Middle frontal gyrus (tissue), 1 donor: ENCODE data around the gene CA7.

ENCODE experiments used
- DNase-seq: peaks from one replicate; pipeline ENCODE4 v3.0.0-alpha.2; 2015; ENCODE audit warnings: low spot score; ENCODE audit errors: extremely low spot score

The CA7 gene

GRCh38 chr16:66844342-66845079 is at the start of gene CA7:
CA7 (plus strand) TSS chr16:66844414; CDS start chr16:66844488, 74 bp downstream.
- no peak for DNase-seq

DNA sequence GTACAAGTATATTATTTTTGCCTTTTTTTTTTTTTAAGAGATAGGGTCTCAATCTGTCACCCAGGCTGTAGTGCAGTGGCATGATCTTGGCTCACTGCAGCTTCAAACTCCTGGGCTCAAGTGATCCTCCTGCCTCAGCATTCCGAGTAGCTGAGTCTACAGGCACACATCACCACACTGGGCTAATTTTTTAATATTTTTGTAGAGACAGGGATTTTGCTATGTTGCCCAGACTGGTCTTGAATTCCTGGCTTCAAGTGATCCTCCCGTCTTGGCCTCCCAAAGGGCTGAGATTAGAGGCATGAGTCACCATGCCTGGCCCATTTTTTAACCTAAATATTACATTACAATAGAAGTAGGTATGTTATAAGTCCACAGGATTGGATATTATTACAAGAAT is 46.1 kb upstream of the CA7 start:
- no peak for DNase-seq

DNA sequence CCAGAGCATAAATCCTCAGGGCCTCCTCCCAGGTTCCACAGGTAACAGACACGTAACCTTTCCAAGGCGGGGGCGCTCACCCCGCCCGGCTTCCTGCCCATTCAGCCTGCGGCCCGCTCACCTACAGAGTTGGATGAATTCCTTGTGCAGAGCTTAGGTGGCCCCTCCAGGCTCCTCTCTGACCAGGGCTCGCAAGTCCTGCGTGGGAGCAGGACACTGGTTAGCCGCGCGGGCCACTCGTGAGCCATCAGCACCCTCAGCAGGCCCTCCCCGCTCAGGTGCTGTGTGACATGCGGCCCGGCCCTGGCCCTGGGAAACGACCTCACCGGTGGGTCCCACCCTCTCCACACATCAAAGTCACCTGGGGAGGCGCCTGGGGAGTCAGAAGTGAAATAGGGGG is 43.4 kb upstream of the CA7 start:
- no peak for DNase-seq

GRCh38 chr16:66801320-66802105 is 42.7 kb upstream of the CA7 start, which contains the start of gene TERB1:
TERB1 (minus strand) TSS chr16:66801584; CDS start chr16:66796798, 4,786 bp downstream.
- DNase-seq, result no peak

- no peak for DNase-seq
Observed at GRCh38 chr16:66802159-66802558, 42.1 kb upstream of the CA7 start.

DNA sequence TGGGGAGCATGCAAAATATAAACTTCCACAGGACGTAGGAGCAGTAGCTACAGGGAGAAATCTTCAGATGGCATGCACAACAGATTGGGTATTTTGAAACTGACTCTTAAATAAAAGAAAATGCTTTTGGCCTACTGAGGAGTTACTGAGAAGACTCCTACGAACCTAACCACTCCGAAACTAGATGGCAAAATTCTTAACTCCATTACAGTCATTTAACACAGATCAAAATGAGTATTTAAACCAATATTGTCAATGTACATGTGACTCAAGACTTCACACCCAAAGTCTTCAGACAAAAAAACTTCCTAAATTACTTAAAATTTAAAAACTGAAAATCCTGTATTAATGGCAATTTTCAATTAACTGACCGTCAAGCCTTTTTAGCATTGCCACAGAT is 34.4 kb upstream of the CA7 start:
- DNase-seq, result no peak

DNA sequence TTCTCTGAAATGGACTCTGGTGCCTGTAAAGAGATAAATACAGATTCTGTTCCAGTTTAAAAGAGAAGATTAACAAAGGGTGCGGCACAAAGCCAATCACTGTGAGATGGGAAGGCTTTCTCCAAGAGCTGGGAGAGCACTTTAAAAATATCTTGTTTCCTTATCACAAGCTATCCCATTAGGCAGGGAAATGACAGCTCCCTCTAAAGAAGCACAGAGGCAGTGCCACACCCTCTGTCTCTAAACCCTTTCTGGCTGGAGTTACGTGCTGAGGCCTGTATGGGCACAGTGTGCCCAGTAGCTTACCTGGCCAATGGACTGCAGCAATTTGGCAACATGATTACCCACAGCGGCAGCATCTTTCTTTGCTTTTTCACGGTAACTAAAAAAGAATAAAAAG is 33.8 kb upstream of the CA7 start:
- no peak for DNase-seq

- no peak for DNase-seq
Observed at GRCh38 chr16:66811043-66811442, 33.2 kb upstream of the CA7 start.

- no peak for DNase-seq
Observed at GRCh38 chr16:66814734-66815133, 29.5 kb upstream of the CA7 start.

- DNase-seq, result no peak
Observed at GRCh38 chr16:66824006-66824405, 20.2 kb upstream of the CA7 start.

- DNase-seq, result peak; percentile 86
Observed at GRCh38 chr16:66830422-66831404, 13.5 kb upstream of the CA7 start, which contains the start of gene NAE1. NAE1 (minus strand) TSS chr16:66830976; CDS start chr16:66830899, 77 bp downstream.

- no peak for DNase-seq
Observed at GRCh38 chr16:66832190-66832589, 12.0 kb upstream of the CA7 start.

DNA sequence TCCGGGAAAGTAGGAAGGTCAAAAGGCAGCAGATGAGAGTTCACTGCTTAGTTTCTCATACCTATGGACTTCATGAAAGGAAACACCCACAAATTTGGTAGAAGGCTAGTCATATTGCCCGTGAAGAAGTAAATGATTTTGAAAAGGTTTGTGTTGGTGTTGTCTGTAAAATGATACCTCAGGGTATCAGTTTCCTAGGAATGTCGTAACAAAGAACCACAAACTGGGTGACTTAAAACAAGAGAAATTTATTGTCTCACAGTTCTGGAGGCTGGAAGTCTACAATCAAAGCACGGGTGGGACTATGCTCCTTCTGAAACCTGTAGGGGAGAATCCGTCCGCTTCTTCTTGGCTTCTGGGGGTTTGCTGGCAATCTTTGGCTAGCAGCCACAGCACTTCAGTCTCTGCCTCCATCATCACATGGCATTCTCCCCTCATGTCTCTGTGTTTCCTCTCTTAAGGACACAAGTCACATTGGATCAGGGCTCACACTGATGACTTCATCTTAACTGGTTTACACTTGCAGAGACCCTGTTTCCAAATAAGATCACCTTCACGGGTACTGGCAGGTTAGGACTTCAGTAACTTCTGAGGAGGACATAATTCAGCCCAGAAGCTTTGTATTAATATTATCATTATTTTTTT is 11.4 kb upstream of the CA7 start:
- no peak for DNase-seq

DNA sequence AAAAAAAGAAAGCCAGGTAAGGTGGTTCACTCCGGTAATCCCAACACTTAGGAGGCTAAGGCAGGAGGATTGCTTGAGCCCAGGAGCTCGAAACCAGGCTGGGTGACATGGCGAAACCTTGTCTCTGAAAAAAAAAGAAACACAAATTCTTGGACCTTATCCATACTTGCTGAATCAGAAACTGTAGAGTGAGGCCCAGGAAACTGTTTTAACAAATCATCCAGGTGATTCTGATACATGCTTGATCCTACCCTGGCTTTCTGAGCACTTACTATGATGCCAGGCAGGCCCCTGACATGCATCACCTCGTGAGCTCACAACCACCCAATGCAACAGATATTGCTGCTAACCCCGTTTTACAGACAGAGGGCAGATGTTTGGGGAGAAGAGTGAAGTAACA is 9.5 kb upstream of the CA7 start:
- no peak for DNase-seq

GRCh38 chr16:66840883-66841282 is 3.3 kb upstream of the CA7 start:
- DNase-seq, result no peak

DNA sequence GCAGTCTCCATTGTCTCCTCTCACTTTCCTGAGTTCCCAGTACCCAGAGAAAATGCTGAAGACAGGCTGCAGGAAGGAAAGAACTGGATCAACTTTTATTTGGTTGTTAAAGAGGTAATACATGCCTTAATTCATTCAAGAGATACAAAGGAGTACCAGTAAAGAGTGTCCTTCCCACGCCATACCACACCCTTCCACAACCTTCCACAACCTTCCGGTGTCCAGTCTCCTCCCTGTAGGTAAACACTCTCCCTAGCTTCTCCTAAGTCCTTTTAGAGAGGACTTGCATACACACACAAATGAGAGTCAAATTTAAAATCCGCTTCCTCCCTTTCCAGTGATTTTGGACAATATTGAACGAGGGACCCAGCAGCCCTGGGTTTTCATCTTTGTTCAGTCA is 2.8 kb upstream of the CA7 start:
- DNase-seq, result no peak

DNA sequence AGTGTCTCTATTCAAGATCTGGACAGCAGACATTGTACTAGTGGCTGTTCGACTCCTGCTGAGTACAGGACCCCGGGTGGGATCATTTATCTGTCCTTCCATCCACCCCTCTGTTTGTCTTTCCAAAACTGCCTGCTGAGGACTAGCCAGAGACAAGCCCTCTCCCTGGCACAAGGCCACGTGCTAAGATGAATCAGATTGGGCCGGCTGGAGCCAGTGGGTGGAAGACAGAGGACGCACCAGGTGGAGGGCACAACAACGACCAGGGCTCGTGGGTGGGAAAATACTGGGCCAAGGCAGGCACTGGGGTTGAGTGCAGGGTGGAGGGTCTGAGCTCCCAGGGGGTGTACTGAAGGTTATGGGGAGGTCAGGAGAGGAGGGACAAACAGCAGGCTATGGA is 1.4 kb upstream of the CA7 start:
- DNase-seq, result no peak

DNA sequence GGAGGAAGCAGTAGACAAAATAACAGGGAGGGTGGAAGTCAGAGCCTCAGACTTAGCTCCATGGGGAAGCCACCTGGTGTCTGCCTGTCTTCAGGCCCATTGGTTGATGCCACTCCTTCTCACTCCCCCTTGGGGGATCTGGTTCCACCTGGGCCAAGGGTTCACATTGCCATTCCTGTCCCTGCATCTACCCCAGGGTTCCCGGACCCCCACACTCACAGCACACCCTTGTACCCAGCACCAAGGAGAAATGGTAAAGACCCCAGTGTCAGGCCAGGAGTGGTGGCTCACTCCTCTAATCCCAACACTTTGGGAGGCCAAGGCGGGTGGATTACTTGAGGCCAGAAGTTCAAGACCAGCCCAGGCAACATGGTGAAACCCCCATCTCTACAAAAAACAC is 1.0 kb upstream of the CA7 start:
- no peak for DNase-seq

- no peak for DNase-seq
Observed at GRCh38 chr16:66844009-66844341, 239 bp upstream of the CA7 start.

DNA sequence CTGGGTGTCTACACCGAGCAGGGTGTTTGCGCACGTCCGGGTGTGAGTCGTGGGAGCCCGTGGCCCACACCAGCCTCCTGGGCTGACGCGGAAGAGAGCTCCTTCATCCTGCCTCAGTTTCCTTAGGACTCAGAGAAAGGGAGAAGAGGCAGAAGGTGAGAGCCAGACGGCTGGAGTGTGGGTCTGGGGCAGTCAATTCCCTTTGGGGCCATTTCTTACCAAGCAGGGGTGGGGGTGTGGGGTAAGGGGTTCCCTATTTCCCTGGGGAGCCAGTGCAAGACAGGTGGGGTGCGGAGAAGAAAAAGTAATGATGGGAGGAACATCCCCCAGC is 831 bp downstream of the CA7 start:
- no peak for DNase-seq

- peak; percentile 19 for DNase-seq
Observed at GRCh38 chr16:66845791-66846221, 1.6 kb downstream of the CA7 start.
